Stimulated activated CD4-positive, alpha-beta T cell treated with anti-CD3 and anti-CD28 coated beads, Interleukin-12 subunit alpha, Interleukin-12 subunit beta, amount 100 ng/mL, for 48 hours (primary cell): ENCODE measurements around the gene SVBP.
"Not testable (repeated sequence)": the region's sequence is repeated elsewhere in the genome, so short reads cannot be mapped to it uniquely, and the experiment has no call there.

Experiments
- DNase-seq, 3 donors: peaks; one replicate each; pipeline ENCODE4 v3.0.0-alpha.2; 2020; ENCODE audit warnings: low read depth in 2 of 3, low spot score in 1 of 3

SVBP gene, protein sequence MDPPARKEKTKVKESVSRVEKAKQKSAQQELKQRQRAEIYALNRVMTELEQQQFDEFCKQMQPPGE

DNA sequence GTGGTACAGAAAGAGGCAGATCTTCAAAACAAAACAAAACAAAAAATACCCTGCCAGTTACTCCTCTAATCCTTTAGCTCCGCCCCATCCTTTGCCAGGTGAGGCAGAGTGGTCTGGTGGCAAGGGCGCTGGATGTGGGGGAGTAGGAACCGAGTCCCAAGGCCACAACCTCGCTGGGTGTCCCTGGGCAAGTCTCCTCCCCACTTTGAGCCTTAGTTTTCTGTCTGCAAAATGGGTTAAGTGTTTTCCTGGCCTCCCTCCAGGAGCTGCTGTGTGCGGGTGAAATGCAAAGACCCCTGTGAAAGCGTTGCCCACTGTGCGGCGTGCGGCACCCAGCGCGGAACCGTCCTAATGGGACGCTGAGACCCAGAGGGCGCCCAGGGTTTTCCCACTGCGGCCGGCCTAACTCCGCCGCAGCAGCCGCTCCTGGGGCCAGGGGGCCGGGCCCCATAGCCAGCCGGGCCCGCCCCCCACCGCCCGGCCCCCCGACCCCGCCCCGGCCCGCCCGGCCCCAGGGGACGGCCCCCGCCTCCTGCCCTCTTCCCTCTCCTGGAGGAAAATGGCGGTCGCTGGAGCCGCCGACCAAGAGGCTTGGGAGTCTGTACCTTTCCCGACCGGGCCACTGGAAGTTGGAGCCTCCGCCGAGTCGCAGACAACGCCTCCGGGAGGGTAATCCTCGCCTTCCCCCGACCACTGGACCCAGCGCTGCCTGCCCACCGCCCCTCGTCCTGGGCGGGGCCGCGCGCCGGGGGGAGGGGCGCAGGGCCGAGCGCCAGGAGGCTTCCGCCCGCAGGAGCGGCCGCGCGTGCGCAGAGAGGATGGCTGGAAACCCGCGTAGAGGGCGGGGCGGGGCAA, at the start of gene SVBP, which contains the start of gene ERMAP:
SVBP (minus strand) TSS at position 813 of the 855 bp plus-strand sequence. CDS start 853 bp downstream, outside the sequence.
ERMAP (plus strand) TSS at position 538 of the 855 bp plus-strand sequence. CDS start 13,327 bp downstream, outside the sequence.
- peak; percentile 86 to 93 (median 93) for DNase-seq

DNA sequence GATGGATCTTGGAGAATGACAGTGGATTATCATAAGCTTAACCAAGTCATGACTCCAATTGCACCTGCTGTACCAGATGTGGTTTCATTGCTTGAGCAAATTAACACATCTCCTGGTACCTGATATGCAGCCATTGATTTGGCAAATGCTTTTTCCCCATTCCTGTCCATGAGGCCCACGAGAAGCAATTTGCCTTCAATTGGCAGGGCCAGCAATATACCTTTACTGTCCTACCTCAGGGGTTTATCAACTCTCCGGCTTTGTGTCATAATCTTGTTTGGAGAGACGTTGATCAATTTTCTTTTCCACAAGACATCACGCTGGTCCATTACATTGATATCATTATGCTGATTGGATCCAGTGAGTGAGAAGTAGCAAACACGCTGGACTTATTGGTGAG, 49.4 kb upstream of the SVBP start:
- DNase-seq, result no peak

DNA sequence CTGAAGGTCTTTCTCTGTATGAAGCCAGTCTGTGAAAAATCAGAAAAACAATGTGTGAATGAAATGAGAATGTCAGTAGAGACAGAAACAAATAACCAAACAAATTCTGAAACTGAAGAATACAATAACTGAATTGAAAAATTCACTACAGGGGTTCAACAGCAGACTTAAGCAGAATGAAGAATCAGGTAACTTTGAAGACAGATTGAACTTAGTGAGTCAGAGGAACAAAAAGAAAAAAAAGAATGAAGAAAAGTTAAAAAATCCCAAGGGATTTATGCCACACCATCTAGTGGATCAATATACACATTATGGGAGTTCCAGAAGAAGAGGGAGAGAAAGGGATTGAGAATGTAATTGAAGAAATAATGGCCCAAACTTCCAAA, 43.8 kb upstream of the SVBP start:
- DNase-seq, result no peak

DNA sequence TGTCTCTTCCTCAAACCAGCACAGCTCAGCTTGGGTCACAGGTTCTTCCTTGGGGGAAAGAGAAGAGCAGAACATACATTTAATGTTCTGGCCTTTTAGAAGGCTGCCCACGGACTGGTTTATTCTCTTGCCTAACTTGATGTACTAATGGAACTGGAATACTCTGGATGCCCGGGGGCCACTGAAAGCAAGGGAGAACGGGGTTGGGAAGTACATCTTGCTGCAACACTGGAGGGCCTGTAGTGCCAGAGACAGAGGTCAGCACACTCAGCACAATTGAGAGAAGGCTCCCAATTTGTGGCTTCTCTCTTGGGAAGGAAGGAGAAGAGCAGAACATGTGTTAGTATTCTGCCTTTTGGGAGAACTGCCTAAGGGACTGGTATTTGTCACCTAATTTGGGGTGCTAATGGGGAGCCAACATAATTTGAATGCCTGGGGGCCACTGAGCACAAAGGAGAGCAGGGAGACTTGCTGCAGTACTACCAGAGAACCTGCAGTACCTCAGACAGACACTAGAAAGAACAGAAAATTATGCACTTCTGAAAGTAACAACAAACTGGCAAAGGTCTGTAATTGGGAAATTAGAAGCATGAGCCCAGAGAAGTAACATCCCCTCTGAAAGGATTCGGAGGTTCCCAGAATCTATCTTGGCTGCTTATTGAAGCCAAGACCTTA, 43.3 kb upstream of the SVBP start:
- no peak for DNase-seq

DNA sequence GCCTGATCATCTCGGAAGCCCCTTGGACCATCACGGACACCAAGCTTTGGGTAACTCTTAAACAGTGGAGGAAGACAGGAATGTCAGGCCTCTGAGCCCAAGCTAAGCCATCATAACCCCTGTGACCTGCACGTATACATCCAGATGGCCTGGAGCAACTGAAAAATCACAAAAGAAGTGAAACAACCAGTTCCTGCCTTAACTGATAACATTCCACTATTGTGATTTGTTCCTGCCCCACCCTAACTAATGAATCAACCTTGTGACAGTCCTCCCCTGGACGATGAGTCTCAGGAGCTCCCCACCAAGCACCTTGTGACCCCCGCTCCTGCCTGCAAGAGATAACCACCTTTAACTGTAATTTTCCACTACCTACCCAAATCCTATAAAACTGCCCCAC, 42.2 kb upstream of the SVBP start:
- DNase-seq, result not testable (repeated sequence)

DNA sequence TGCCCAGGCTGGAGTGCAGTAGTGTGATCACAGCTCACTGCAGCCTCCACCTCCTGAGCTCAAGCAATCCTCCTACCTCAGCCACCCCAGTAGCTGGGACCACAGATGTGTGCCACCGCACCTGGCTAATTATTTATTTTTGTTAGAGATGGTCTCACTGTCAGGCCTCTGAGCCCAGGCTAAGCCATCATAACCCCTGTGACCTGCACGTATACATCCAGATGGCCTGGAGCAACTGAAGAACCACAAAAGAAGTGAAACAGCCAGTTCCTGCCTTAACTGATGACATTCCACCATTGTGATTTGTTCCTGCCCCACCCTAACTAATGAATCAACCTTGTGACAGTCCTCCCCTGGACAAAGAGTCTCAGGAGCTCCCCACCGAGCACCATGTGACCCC, 39.4 kb upstream of the SVBP start:
- DNase-seq, result not testable (repeated sequence)

DNA sequence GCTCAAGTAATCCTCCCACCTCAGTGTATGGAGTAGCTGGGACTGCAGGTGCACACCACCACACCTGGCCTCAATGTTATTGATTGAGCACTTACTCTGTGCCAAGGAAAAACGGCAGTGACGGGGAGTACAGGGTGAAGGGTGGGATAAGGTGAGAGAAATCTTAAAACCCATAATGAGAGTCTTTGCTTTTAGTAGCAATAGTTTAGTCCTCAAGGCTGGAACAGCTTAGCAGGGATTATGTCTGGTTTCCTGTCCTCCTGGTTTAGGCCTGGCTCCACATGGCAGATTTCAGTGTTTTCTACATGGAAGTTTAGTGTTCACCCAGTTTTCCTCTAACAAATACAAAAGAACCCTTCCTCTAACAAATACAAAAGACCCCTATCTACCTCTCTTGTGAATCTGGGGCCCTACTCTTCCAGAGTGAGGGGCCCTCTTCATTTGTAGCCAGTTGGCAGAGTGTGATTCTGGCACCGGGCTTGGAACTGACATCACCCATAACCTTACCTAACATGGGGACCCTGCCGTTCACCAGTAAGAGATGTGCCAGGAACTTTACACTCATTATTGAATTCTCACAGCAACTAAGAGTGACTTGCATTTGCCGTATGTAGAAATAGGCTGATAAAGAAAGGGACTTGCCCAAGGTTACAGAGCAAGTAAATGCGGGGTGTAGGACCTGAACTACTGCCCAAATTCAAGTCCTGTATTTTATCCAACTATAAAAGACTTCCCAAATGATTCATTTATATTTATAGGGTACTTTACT, 36.1 kb upstream of the SVBP start:
- DNase-seq, result no peak

DNA sequence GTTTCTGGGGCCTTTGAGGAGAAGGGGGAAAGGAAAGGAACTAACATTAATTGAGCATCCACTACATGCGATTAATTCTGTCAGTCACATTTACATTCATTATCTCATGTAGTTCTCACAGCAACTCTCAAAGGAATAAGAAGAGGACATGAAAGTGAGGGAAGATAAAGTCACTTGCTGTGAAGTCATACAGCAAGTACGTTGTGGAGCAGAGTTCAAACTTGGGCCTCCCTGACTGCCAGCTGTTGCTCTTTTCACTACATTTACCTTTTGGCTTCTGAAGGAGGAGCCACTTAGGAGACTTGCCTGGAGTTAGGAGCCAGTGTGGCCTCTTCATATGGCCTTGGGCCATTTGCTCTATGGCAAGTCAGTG, 35.4 kb upstream of the SVBP start:
- DNase-seq, result no peak

DNA sequence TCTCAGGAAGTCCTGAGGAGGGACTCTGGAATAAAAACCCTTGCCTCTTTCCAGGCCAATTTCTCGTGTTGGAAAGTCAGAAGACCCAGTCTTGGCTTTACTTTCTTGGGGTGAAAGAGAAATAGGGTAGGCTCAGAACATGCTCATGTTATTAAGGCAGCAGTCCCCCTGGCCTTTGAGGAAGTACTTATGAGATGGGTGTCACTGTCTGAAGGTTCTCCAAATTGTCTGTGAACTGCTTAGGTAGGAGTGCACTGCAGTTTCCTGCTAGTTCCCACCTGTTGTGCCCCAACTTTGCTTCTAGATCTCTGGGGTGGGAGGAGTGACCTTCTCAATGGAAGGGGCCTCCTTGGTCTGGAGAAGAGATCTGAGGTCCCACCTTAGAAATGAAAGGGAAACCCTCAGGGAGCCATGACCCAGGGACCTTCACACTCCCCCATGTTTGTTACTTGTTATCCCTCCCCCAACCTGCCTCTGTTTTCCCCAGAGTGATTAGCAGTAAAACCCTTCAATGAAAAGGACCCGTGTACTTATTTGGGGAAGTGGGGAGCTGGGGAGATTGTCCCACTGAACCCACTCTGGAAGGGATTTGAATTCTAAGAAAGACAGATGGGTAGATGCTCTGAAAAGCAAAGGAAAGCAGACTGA, 34.9 kb upstream of the SVBP start:
- no peak for DNase-seq

DNA sequence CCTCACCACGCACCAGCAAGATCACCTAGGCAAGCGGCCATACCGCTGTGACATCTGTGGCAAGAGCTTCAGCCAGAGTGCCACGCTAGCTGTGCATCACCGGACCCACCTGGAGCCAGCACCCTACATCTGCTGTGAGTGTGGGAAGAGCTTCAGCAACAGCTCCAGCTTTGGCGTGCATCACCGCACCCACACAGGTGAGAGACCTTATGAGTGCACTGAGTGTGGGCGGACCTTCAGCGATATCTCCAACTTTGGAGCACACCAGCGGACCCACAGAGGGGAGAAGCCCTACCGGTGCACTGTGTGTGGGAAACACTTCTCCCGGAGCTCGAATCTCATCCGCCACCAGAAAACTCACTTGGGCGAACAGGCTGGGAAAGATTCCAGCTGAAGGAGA, 34.2 kb upstream of the SVBP start:
- no peak for DNase-seq

DNA sequence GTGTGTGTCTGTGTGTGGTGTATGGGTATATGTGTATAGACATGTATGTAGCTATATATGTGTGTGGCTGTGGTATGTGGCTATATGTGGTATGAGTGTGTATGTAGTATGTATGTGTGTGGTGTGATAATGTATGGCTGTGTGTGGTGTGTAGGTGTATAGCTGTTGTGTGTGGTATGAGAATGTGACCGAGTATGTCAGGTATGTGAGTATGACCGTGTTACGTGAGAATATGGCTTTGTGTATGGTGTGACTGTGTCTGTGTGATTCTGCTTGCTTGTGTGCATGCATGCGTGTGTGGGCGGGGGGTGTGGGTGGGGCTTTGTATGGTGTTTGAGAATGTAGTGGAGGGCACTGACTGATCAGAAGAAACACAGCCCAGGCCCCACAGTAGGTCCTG, 32.7 kb upstream of the SVBP start:
- no peak for DNase-seq

DNA sequence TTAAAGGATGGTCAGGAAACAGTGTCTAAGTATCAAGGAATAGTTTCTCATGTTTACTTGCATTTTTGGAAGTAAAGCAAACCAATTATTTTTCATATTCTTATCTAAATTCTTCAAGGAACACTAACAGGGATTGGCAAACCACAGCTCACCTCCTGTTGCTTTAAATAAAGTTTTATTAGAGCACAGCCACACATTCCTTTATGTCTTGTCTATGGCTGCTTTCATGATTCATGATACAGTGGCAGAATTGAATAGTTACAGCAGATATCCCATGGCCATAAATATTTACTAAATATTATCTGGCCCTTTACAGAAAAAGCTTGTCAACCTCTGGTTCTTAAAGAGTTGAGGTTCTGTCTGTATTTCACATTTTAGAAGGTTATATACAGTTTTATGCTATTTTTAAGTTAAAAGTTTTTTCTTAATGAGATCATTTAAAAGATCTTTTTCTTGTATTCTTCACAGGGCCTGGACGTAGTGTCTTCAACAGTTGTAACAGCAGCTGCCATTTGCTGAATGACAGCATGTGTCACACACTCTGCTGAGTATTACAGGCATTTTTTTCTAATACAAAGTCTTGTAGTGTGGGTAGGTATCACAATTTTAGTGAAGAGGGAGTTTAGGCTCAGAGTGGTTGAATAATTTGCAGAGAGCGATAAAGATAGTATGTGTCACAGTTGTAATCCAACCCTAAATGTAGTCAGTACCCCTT, 31.8 kb upstream of the SVBP start:
- no peak for DNase-seq

DNA sequence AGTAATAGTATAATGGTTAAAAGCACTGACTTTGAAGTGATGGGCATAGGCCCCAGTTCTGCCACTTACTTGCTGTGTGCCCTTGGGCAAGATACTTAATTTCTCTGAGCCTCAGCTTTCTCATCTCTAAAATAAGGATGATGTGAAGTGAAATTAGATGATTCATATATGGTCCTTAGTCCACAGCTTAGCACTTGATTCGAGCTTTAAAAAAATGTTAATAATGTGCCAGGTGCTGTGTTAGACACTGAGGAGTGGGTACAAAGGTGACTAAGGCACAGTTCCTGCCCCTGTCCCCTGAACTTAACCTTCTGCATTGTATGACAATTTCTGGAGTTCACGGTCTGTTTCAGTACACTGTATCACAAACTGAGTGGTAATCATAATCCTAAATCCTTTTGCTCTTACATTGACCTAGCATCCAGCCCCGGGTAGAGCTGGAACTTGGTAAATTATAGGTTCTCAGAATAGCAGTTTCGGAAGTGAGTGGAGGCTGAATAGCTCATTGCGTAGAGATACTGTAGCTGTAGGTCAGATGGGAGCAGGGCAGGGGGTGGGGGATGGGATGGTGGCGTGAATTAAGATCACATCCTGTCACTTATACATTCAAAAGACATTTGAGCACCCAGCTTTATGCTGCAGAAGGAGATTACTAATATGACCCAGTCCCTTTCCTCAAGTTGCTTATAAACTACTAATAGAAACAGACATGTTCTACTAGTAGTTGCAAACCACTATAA, 30.7 kb upstream of the SVBP start:
- DNase-seq, result no peak

DNA sequence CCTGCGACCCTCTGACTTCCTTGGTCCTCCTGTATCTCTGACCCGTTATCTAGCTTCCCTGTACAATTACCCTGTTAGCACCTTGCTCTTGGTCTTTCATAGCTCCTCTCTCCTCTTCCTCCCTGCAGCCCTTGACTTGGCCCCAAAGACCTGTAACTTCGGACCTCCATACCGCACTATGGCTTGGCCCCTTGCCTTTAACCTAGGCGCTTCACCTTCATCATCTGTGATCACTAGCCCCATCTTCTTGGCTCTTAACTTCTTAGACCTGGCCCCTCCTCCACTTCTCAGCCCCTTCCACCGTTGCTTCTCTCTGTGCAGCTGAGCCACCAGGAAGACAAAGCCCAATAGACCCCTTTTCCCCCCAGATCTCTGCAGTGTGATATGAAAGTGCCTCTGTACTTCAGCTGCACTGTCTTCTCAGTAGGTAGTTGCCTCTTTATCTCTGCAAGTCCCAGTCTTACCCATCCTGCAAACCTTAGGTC, 30.0 kb upstream of the SVBP start:
- DNase-seq, result no peak

DNA sequence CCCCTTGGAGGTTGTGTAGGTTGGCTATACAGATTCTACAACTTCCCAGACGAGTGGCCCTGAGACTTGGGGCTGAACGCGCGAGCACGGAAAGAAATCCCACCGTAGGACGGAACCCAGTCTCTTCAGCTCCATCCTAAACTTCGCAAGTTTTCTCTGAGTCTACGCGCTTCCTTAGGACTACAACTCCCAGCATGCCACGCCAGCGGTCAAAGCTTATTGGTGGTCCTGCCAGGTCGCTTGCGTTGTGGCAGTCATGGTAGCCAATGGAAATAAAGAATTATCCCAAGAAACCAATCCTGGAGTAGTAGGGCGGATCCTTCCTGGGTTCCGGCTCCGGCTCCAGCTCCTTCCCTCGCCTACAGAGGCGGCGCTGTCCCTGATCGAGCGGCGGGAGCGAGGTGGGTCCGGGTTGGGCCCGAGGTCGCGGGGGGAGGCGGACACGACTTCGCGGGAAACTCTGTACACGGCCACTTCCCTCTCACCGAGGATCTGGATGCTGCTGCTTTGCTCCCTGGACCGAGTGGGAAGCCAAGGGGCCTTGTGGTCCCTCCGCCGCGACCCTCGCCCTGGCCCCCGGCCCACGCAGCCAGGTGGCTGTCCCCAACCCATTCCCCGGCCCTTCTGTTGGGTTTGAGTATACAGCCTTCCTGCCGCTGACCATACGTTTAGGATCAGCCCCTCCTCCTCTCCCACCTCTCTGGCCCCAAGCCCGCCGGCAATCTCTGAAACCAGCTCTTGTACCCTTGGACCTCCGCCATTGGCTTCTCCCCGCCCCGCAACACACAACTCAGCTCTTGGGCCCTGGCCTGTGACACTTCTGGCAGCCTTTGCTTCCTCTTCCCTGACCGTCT, 29.3 kb upstream of the SVBP start, which contains the start of gene ZNF691:
ZNF691 (plus strand) TSS at position 357 of the 854 bp plus-strand sequence. CDS start 3,046 bp downstream, outside the sequence.
- peak; percentile 81 to 86 (median 84) for DNase-seq

DNA sequence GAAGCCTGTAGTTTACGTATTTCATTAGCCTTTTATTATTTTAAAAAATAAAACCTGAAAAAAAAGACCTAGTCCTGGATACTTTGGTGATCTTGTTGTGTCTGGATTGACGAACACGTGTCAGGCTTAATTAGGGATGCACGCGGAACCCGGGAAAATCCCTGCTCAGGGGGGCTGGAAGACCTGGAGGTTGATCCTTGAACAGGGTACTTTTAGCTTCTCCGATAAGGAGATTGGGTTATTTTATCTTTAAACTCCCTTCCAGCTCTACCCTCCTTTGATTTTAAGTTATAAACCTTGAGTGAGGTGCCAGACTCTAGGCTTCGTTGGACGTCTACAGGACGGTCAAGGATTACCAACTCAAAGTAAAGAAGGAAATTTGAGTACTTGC, 28.7 kb upstream of the SVBP start:
- no peak for DNase-seq

DNA sequence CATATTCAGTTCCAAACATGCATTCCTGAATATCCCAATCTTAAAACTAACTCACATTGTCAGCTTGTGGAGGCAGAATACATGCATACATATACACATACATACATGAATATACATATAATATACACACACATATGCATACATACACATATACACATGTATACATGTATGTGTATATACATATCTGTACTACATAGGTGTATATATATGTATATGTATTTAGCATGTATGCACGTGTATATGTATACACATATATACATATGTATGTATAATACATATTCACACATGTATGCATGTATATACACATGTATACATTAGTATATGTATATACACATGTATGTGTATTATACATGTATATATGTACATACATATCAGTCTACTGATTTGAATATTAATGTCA, 28.0 kb upstream of the SVBP start:
- DNase-seq, result no peak

DNA sequence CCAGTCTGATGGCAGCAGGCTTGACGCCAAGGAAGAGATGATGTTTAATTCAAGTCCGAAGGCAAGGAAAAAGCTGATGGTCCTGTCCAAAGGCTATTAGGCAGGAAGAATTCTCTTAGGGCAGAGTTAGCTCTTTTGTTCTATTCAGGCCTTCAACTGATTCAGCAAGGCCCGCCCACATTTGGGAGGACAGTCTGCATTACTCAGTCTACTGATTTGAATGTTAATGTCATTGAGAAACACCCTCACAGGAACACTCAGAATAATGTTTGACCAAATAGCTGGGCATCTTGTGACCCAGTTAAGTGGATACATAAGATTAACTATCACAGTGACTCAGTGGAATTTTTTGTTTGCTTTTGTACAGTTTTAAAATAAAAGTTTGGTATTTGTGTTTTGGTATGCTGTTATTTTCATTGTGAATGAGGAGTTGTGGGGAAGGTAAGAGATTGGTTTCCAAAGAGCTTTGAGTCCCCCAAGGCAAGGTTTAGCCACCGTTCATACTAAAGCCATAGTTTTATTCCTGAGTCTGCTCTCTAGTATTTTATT, 27.5 kb upstream of the SVBP start:
- no peak for DNase-seq
